GM20000 (cell line): ENCODE results near the gene AKR7A2.

ENCODE experiments used
- DNase-seq: peaks from one replicate; pipeline ENCODE4 v3.0.0; 2012; ENCODE audit warnings: low spot score
- TF ChIP-seq, protein P1 (sequence below): IDR thresholded peaks from 2 replicates; pipeline ENCODE4 v1.5.1; 2012; ENCODE audit warnings: mild to moderate bottlenecking, control low read depth; ENCODE audit errors: extremely low read depth, missing control alignments

The AKR7A2 gene

DNA sequence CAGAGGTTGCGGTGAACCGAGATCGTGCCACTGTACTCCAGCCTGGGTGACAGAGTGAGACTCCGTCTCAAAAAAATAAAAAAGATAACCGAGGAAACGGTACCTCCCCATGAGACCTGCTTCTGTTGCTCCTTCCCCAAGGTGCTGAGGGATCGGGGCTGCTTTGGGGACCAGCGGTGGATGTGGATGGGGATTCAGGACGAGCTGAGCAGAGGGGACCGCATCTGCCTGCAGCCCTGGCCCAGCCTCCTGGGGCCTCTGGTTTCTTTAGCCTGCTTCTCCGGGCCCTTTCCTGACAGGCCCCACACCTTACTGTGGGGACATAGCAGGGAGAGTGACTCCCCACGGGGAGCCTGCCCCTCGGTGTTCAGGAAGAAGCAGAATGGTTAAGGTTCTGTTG lies 17.2 kb upstream of the AKR7A2 start:
- no peak for DNase-seq
- TF ChIP-seq, protein P1, sequence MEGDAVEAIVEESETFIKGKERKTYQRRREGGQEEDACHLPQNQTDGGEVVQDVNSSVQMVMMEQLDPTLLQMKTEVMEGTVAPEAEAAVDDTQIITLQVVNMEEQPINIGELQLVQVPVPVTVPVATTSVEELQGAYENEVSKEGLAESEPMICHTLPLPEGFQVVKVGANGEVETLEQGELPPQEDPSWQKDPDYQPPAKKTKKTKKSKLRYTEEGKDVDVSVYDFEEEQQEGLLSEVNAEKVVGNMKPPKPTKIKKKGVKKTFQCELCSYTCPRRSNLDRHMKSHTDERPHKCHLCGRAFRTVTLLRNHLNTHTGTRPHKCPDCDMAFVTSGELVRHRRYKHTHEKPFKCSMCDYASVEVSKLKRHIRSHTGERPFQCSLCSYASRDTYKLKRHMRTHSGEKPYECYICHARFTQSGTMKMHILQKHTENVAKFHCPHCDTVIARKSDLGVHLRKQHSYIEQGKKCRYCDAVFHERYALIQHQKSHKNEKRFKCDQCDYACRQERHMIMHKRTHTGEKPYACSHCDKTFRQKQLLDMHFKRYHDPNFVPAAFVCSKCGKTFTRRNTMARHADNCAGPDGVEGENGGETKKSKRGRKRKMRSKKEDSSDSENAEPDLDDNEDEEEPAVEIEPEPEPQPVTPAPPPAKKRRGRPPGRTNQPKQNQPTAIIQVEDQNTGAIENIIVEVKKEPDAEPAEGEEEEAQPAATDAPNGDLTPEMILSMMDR = no peak

DNA sequence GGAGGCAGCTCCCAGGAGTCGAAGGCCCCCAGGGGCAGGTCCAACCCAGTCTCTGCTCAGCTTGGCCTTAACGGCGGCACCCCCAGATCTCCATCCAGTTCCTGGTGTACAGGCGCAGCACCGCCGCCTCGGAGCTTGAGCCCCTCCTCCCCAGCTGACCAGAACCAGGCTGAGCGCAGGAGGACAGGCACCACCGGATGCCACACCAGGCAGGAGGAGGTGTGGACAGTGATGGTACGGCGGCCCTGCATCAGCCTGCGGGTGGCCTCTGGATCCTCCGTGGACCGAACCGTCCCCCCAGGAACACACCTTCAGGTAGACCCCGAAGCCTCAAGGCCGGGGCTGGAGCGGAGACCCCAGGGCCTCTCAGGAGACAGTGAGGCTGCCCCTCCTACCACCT lies 16.5 kb upstream of the AKR7A2 start:
- DNase-seq = no peak
- TF ChIP-seq, protein P1 = no peak

DNA sequence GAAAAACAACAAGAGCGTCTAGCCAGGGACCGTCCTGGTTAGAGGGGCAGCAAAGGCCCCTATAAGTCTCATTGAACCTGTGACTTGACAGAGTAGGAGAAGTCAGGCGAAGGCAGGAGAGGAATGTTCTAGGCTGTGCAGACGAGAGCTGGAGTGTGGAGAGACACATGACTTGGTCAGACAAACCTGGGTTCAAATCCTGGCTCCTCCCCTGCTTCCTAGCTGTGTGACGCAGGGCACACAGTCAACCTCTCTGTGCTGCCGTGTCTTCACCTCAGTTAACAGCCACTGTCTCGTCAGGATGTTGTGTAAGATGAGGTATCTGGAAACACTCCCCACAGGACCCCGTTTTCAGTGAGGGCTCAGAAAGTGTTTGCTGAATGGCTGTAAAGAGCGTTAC lies 15.8 kb upstream of the AKR7A2 start:
- no peak for DNase-seq
- TF ChIP-seq, protein P1 = no peak

DNA sequence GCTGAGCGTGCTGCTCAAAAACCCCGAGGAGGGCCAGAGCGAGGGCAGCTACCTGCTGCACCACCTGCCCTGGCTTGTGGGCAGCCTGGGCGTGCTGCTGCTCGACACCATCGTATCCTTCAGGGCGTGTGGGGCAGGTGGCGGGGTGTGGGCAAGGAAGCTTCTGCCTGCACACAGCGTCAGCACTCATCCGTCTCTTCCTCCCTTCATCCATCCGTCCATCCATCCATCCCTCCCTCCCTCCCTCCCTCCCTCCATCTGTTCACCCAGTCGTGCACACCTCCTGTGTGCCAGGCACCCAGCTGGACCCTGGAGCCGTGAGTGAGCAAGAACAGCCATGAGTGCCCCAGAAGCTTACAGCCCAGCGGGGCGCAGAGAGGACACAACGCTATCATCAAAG lies 15.4 kb upstream of the AKR7A2 start:
- no peak for DNase-seq
- TF ChIP-seq, protein P1 = no peak

DNA sequence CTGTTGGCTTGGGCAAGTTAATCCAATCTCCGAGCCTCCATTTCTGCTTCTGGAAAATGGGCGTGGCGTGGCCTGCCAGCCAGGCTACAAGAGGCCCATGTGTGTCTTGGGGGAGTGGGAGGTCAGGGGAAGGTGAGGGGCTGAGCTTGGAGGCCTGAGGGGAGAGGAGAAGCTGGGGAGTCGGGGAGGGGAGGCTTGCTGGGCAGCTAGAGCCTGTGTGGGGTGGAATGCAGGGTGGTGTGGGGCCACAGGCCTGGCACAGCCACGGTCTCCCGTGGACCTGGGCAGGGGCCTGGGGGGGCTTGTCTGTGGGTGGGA lies 14.8 kb upstream of the AKR7A2 start:
- TF ChIP-seq, protein P1 = no peak
- DNase-seq = no peak

DNA sequence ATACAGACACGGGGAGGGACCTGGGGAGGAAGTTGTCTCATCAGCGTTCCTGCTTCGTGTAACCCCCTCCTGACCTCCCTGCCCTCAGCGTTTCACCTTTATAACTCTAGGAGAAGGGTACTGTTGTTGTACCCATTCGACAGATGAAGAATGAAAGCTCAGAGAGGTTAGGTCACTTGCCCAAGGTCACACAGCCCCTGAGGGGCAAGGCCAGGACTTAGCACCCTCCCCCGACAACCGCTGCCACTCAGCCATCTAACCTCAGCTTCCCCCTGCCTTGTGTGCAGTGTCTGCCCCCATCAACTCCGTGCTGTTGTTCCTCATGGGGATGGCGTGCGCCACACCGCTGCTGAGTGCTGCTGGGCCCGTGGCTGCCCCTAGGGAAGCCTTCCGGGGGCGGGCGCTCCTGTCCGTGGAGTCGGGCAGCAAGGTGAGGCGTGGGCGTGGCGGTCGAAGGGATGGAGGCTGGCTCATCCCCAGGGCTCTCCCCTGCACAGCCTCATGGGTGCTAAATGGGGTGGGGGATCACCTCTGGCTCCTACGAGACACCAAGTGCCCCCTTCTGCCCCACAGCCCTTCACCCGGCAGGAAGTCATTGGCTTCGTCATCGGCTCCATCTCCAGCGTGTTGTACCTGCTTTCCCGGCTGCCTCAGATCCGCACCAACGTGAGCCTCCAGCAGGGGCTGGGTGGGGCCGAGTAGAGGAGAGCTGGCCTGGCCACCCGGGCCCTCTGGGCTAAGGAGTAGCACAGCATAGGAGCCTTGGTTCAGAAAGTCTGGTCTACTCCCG lies 14.2 kb upstream of the AKR7A2 start:
- TF ChIP-seq, protein P1 = no peak
- DNase-seq = no peak

DNA sequence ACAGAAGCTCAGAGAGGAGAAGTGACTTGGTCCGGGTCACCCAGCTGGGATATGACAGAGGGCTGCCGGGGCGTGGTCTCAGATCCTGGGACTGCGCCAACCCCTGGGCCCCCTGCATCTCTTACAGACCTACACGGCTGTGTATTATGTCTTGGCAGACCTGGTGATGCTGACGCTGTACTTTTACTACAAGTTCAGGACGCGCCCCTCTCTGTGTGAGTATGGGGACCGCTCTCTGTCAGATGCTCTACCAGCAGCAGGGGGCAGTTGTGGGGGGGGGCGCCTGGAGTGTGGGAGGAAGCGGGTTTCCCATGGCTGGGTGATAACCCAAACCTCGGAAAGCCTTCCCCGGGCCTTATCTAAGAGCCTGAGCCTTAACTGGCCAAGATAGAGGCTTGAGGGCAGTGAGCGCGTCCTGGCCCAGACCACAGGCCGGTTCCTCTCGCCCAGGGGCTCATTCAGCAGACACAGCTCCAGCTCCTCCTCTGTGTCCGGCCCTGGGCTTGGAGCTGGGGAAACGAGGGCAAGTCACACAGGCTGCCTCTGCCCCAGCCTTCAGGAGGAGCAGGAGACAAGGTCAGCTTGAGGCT lies 13.5 kb upstream of the AKR7A2 start:
- TF ChIP-seq, protein P1 = no peak
- DNase-seq = no peak
